A549 (cell line): ENCODE data around the gene PARM1.

Experiments used
- HOXA7 ChIP-seq: fragments of 250-450 bp; sonication (Bioruptor Pico); IDR thresholded peaks from 2 replicates; pipeline ENCODE4 v1.5.0; 2020; ENCODE audit warnings: mild to moderate bottlenecking, moderate library complexity
- RCOR1 ChIP-seq: fragments of 150-350 bp; IDR thresholded peaks from 2 replicates; pipeline ENCODE4 v1.6.1; 2014; ENCODE audit warnings: antibody characterized with exemption, low read length, low read depth
- SMC3 ChIP-seq: fragments of >200 bp; sonication (Bioruptor Twin); formaldehyde crosslinking; IDR thresholded peaks from 3 replicates; pipeline ENCODE4 v1.6.1; 2018; ENCODE audit warnings: inconsistent platforms
- USF2 ChIP-seq: fragments of 450-650 bp; IDR thresholded peaks from 2 replicates; pipeline ENCODE4 v1.6.1; 2014; ENCODE audit warnings: antibody characterized with exemption
- ZC3H11A ChIP-seq: fragments of 450-650 bp; IDR thresholded peaks from 2 replicates; pipeline ENCODE4 v1.6.1; 2014; ENCODE audit warnings: antibody characterized with exemption, mild to moderate bottlenecking
- ZNF302 ChIP-seq: fragments of 250-450 bp; sonication (Bioruptor Pico); IDR thresholded peaks from 2 replicates; pipeline ENCODE4 v1.9.0; 2021; ENCODE audit warnings: inconsistent platforms, mild to moderate bottlenecking, moderate library complexity

DNA sequence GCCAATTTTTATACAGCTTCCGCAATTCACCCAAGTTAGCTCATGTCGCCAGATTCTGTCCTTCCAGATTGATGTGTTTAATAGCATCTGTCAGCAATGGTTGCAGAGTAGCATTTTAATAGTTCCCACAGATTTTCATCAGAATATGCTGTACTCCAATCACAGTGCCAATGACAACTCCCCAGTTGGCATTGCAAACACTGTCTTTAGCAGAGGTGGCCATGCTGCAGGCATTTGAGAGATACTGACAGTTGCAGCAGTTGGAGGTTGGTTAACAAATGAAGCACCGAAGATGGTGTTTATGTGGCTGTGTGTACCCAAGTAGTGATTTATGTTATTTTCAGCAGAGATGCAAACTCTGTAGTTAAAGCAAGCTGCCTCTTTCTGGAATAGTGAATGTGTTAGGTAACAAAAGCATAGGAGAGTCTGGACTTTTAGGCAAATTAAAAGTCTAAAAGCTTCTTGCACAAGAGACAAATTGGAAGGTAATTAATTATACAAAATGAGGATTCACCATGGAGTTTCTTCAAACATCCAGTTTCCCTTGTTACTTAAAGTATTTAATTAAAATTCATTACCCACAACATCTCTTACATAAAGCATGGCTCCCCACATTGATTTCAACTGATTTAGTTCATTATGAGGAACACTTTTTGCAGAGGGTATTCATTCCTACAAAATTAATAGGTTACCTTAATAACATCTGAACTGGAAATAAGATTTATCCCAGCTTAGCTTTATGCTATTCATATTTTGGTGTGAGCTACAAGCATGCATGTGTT, 65.2 kb downstream of the PARM1 start:
- no peak for TF ChIP-seq ZC3H11A
- TF ChIP-seq RCOR1, result no peak
- TF ChIP-seq USF2, result no peak
- no peak for TF ChIP-seq SMC3
- TF ChIP-seq ZNF302, result no peak
- no peak for TF ChIP-seq HOXA7 (CRISPR knock-in tag)
